GM12801 (cell line): ENCODE measurements around the gene BLTP3A.

Source experiments
- CTCF ChIP-seq: IDR thresholded peaks from one replicate; pipeline ENCODE4 v1.5.1; 2011; ENCODE audit warnings: control low read depth; ENCODE audit not compliant: insufficient read length; ENCODE audit errors: extremely low read depth

Gene BLTP3A

GRCh38 chr6:34839666-34840352 lies 47.9 kb downstream of the BLTP3A start:
- no peak for TF ChIP-seq CTCF
